HG02981 (cell line): ENCODE measurements around the gene MUC4.

Experiments used
- ATAC-seq: cut with Tn5 transposase; IDR thresholded peaks from one replicate; pipeline ENCODE4 v1.9.1; 2021; ENCODE audit warnings: mild to moderate bottlenecking, moderate library complexity; ENCODE audit not compliant: unreplicated experiment

MUC4 gene, protein sequence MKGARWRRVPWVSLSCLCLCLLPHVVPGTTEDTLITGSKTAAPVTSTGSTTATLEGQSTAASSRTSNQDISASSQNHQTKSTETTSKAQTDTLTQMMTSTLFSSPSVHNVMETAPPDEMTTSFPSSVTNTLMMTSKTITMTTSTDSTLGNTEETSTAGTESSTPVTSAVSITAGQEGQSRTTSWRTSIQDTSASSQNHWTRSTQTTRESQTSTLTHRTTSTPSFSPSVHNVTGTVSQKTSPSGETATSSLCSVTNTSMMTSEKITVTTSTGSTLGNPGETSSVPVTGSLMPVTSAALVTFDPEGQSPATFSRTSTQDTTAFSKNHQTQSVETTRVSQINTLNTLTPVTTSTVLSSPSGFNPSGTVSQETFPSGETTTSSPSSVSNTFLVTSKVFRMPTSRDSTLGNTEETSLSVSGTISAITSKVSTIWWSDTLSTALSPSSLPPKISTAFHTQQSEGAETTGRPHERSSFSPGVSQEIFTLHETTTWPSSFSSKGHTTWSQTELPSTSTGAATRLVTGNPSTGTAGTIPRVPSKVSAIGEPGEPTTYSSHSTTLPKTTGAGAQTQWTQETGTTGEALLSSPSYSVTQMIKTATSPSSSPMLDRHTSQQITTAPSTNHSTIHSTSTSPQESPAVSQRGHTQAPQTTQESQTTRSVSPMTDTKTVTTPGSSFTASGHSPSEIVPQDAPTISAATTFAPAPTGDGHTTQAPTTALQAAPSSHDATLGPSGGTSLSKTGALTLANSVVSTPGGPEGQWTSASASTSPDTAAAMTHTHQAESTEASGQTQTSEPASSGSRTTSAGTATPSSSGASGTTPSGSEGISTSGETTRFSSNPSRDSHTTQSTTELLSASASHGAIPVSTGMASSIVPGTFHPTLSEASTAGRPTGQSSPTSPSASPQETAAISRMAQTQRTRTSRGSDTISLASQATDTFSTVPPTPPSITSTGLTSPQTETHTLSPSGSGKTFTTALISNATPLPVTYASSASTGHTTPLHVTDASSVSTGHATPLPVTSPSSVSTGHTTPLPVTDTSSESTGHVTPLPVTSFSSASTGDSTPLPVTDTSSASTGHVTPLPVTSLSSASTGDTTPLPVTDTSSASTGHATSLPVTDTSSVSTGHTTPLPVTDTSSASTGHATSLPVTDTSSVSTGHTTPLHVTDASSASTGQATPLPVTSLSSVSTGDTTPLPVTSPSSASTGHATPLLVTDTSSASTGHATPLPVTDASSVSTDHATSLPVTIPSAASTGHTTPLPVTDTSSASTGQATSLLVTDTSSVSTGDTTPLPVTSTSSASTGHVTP (N-terminal part only)

GRCh38 chr3:195811756-195812155 is at the start of gene MUC4:
Gene MUC4, minus strand, starts transcription at chr3:195811929. Its CDS starts 112 bp downstream, at chr3:195811817.
- ATAC-seq: no peak

- no peak for ATAC-seq
These were observed 48.7 kb upstream of the MUC4 start for GRCh38 chr3:195860456-195860855.

DNA sequence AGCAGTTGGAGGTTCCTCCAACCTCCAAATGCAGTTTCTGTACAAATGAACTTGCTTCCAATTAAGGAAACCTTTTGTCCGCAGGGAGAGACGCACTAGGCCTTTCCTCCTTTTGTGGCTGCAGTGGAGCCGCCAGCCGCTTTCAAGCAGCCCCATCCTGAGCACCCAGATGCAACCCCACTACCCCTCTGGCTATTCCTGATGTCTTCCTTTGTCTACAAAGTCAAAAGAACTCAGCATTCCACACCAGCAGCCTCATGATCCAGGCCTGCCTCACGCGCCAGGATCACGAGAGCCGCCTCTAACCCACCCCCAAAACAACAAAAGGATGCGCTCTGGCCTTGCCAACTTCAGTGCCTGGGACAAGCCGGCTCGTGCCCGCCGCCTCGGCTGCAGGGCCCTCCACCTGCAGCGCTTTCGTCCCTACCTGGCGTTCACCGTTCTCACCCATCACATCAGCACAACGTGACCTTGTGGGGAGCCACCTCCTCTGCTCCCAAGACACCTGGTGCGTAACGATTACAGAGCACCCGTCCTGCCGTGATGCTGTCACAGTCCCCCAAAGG is 48.2 kb upstream of the MUC4 start:
- ATAC-seq: no peak

- ATAC-seq: no peak
These were observed 47.5 kb upstream of the MUC4 start for GRCh38 chr3:195859061-195859845.

- no peak for ATAC-seq
These were observed 44.8 kb upstream of the MUC4 start for GRCh38 chr3:195856410-195857084.

GRCh38 chr3:195855471-195856409 is 44.0 kb upstream of the MUC4 start:
- no peak for ATAC-seq

- ATAC-seq: no peak
These were observed 43.0 kb upstream of the MUC4 start for GRCh38 chr3:195854628-195855294.

GRCh38 chr3:195853996-195854395 is 42.3 kb upstream of the MUC4 start:
- no peak for ATAC-seq

- ATAC-seq: no peak
These were observed 41.3 kb upstream of the MUC4 start for GRCh38 chr3:195853036-195853435.

DNA sequence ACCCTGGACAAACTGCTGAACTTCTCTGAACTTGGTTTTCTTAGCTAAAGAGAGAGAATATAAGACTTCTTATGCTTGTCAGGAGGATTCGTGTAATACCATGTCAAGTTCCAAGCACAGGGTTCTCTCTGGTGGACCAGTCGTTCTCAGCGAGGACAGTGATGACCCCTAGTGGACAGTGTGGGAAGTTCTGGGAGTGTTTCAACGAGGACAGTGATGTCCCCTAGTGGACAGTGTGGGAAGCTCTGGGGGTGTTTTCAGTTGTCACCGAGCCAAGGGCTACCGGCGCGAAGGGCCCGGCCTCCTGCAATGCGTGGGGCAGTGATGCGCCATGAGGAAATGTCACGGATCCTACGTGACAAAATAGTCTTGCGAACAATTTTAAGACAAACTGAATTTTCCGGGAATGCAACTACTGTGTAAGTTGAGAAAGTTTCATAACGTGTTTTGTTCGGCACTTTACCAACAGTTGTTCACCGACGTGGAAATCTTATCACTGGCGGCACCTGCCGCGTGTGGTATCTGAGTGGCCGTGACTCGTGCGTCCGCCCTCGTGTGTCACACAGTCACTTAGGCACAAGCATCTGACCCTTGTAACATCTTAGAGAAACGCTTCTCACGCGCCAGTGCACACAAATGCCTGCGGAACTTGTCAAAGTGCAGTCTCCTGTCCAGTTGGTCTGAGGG is 39.3 kb upstream of the MUC4 start:
- ATAC-seq: peak; percentile 93

- no peak for ATAC-seq
These were observed 37.8 kb upstream of the MUC4 start for GRCh38 chr3:195849322-195850074.

DNA sequence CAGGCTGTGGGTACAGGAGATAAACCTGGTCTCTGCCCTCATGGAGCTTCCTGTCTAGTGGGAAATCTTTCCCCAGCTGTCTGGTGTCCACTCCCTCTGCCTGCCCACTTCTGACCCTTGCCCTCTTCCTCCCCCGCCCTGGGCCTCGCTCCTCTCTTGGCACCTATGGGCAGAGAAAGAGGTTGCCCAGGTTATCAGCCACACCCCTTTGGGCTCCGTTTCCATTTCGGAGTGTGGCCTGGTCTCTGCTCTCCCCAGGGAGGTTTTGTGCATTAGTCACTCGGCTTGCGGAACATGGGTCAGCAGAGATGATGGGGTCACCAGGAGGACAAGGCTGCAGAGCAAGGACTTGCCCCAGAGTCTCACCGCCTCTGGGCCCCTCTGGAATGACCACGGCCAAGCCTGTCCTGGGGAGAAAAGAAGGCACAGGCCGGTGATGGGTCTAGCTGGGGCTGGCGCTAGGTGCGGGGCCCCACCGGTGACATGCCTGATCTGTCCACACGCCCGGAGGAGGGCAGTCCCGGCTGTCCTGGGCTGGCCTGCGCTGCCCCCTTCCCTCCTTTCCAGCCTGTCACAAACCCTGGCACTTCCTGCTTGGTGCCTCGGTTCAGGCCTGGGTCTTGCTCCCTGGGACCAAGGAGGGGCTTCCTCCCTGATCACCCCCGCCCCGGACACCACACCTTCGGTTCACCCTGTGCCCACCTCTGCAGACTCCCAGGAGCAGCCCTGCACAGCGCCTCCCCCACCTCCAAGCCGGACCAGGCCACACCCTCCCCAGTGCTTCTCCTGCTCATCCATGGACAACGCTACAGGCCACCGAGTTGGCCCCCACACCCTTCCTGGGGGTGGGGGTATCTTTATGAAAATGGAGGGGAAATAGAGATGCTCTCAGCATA is 35.6 kb upstream of the MUC4 start:
- no peak for ATAC-seq

DNA sequence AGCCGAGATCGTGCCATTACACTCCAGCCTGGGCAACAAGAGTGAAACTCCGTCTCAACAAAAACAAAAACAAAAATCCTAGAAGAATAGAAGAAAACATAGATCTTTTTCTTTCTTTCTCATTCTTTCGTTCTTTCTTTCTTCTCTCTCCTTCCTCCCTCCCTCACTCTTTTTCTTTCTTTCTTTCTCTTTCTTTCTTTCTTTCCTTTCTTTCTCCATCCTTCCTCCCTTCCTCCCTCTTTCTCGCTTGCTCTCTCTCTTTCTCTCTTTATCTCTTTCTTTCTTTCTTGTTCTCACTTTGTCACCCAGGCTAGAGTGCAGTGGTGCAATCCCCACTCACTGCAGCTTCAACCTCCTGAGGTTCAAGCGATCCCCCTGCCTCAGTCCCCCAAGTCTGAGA is 33.8 kb upstream of the MUC4 start:
- ATAC-seq: no peak

DNA sequence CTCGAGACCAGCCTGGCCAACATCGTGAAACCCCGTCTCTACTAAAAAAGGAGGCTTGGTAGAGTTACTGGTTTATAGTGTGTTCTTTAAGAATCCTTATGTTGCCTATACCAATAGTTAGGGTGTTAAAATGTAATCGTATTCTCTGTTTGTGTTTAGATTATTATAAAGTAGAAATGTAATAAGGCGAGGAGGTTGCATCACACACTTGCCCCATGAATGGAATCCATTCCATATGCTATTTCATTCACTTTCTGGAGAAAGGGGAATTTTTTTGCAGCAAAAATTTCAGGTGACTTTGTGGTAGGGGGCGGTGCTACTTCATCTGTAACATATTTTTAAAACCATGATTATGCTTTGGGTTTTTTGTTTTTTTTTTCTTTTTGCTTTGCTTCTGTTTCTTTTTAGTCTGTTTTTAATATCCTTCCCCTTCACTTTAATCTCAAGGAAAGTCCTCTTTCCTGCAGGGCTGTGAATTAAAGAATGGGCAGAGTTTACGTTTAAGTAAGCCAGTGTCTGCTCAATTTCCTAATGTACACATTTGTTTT is 33.0 kb upstream of the MUC4 start:
- no peak for ATAC-seq
